ENCODE measurements around the gene NDUFS1.
"Not testable (repeated sequence)": the region's sequence is repeated elsewhere in the genome, so short reads cannot be mapped to it uniquely, and the experiment has no call there.

NDUFS1 gene

DNA sequence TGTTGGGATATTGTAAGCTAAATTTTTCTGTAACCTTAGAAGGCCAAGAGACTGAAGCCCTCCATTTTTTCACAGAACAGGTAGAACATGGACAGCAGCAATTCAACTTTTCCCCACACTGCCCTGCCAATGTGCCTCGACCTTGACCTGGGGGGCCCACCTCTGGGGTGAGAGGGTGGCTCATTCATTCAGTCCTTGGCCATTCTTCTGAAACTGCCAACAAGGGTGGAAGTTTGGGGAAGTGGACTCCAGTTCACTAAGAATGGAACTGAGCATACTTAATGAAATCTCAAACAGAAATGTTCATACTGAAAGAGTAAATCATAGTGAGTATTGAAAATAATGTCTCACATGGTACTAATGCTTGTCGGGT, 1.5 kb upstream of the NDUFS1 start:
- no peaks in the 10 kb centered on the region for H3K9me3 ChIP-seq (ENCODE audit: control insufficient read depth, low read length)
- no peaks in the 10 kb centered on the region for H3K27me3 ChIP-seq (replicated peaks; ENCODE audit: control insufficient read depth, insufficient read depth, low read length)
- peak overlapping the region; percentile 98 for H3K9ac ChIP-seq (ENCODE audit: low read length)
- H3K36me3 ChIP-seq (ENCODE audit: control insufficient read depth, insufficient read depth, low read length, severe bottlenecking), result peaks cover 36% of the 10 kb centered on the region
- DNase-seq (ENCODE audit: low read depth), result peak; percentile 6
- H3K4me3 ChIP-seq (ENCODE audit: low read length), result peak overlapping the region; percentile 99
- peaks cover 32% of the 10 kb centered on the region for H3K4me1 ChIP-seq (ENCODE audit: control insufficient read depth, insufficient read depth, low read length)

DNA sequence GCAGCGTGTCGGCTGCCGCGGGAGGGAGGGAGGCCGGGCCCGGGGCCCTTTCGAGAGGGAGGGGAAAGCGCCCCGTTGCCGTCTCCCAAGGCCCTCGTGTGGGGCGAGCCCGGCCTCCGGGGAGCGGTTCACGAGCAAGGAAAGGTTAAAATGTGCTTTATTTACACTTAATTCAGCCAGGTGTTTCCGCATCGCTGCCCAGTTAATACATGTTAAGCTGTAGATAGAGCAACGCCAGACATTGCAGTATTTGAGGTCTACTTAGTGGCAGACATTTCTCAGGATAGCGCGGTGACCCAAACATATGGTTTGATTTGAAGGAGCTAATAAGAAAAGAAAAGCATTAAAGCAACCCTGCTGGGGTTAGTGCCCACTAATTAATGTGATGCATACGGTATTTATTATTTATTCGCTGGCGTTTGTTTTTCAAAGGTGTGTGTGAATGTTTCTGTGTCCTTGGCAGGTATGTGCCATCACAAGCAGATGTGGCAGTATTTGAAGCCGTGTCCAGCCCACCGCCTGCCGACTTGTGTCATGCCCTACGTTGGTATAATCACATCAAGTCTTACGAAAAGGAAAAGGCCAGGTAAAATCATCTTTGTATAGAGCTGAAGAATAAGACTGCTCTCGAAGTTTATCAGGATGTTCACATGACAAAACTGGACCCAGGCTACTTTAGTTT, 1.0 kb upstream of the NDUFS1 start:
- DNase-seq (ENCODE audit: low read depth), result peak; percentile 78
- Histone ChIP-seq H3K4me1 (ENCODE audit: control insufficient read depth, insufficient read depth, low read length) (peaks cover 32% of the 10 kb centered on the region), H3K36me3 (ENCODE audit: control insufficient read depth, insufficient read depth, low read length, severe bottlenecking) (peaks cover 36% of the 10 kb centered on the region), H3K9me3 (ENCODE audit: control insufficient read depth, low read length) (no peaks in the 10 kb centered on the region), H3K9ac (ENCODE audit: low read length) (peak overlapping the region; percentile 98), H3K4me3 (ENCODE audit: low read length) (peak overlapping the region; percentile 99), H3K27me3 (replicated peaks; ENCODE audit: control insufficient read depth, insufficient read depth, low read length) (no peaks in the 10 kb centered on the region)

DNA sequence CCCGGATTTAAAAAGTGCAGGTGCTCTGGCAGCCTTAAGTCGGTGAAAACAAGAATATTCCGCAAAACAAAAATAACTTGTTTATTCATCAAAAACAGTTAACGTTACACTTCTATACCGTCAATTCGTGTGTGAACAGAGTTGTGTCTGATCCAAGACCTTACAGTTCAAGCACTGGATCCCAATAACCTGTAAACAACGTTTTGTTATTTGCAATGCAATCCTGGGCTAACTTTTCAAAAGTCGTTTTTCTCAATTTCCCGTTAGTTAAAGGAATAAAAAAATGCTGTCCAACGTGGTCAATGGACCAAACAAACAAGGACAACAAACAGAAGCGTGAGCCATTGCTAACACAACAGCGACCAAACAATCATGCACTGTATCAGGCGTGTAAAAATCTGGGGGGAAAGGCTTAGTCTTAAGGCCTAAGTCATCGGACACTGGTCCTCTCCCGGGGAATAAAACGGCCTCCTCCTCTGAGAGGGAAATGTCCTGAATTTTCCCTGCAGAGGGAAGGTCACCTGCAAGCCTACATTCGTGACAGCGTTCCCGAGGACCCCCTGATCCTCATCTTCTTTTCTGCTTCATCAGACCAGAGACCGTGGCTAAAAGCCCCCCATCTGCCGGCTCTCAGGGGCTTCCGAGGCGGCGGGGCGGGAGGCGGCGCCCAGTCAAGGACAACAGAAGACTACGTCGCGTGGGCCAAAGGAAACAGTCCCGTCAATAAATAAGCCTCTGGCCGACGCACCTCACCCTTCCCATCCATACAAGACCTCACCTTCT, 490 bp downstream of the NDUFS1 start:
- no peaks in the 10 kb centered on the region for H3K9me3 ChIP-seq (ENCODE audit: control insufficient read depth, low read length)
- H3K27me3 ChIP-seq (replicated peaks; ENCODE audit: control insufficient read depth, insufficient read depth, low read length), result no peaks in the 10 kb centered on the region
- peak overlapping the region; percentile 98 for H3K9ac ChIP-seq (ENCODE audit: low read length)
- peak; percentile 62 for DNase-seq (ENCODE audit: low read depth)
- H3K4me3 ChIP-seq (ENCODE audit: low read length), result peak overlapping the region; percentile 99
- peaks cover 41% of the 10 kb centered on the region for H3K4me1 ChIP-seq (ENCODE audit: control insufficient read depth, insufficient read depth, low read length)
- peaks cover 30% of the 10 kb centered on the region for H3K36me3 ChIP-seq (ENCODE audit: control insufficient read depth, insufficient read depth, low read length, severe bottlenecking)

- peaks cover 13% of the 10 kb centered on the region for H3K36me3 ChIP-seq (ENCODE audit: control insufficient read depth, insufficient read depth, low read length, severe bottlenecking)
- DNase-seq (ENCODE audit: low read depth); H3K27me3 ChIP-seq (replicated peaks; ENCODE audit: control insufficient read depth, insufficient read depth, low read length); H3K9ac ChIP-seq (ENCODE audit: low read length); H3K9me3 ChIP-seq (ENCODE audit: control insufficient read depth, low read length): not testable (repeated sequence)
- H3K4me3 ChIP-seq (ENCODE audit: low read length), result peak overlapping the region; percentile 99
- H3K4me1 ChIP-seq (ENCODE audit: control insufficient read depth, insufficient read depth, low read length), result peaks cover 34% of the 10 kb centered on the region
Observed at GRCh38 chr2:206157014-206157413, 2.2 kb downstream of the NDUFS1 start.

GRCh38 chr2:206154197-206154596, 5.0 kb downstream of the NDUFS1 start:
- peak; percentile 18 for DNase-seq (ENCODE audit: low read depth)

GRCh38 chr2:206150631-206151030, 8.6 kb downstream of the NDUFS1 start:
- DNase-seq (ENCODE audit: low read depth), result no peak
- H3K27me3 ChIP-seq (replicated peaks; ENCODE audit: control insufficient read depth, insufficient read depth, low read length), result no peaks in the 10 kb centered on the region
- H3K4me3 ChIP-seq (ENCODE audit: low read length), result no peak overlapping the region
- H3K36me3 ChIP-seq (ENCODE audit: control insufficient read depth, insufficient read depth, low read length, severe bottlenecking), result peaks cover 61% of the 10 kb centered on the region
- H3K9ac ChIP-seq (ENCODE audit: low read length), result no peak overlapping the region
- no peaks in the 10 kb centered on the region for H3K9me3 ChIP-seq (ENCODE audit: control insufficient read depth, low read length)
- H3K4me1 ChIP-seq (ENCODE audit: control insufficient read depth, insufficient read depth, low read length), result peaks cover 9% of the 10 kb centered on the region

More at GRCh38 chr2:206154197-206154596, 5.0 kb downstream of the NDUFS1 start:
- H3K9ac ChIP-seq (ENCODE audit: low read length), result no peak overlapping the region
- H3K4me1 ChIP-seq (ENCODE audit: control insufficient read depth, insufficient read depth, low read length), result peaks cover 17% of the 10 kb centered on the region
- peaks cover 25% of the 10 kb centered on the region for H3K36me3 ChIP-seq (ENCODE audit: control insufficient read depth, insufficient read depth, low read length, severe bottlenecking)
- H3K4me3 ChIP-seq (ENCODE audit: low read length), result no peak overlapping the region
- no peaks in the 10 kb centered on the region for H3K27me3 ChIP-seq (replicated peaks; ENCODE audit: control insufficient read depth, insufficient read depth, low read length)
- no peaks in the 10 kb centered on the region for H3K9me3 ChIP-seq (ENCODE audit: control insufficient read depth, low read length)

DNA sequence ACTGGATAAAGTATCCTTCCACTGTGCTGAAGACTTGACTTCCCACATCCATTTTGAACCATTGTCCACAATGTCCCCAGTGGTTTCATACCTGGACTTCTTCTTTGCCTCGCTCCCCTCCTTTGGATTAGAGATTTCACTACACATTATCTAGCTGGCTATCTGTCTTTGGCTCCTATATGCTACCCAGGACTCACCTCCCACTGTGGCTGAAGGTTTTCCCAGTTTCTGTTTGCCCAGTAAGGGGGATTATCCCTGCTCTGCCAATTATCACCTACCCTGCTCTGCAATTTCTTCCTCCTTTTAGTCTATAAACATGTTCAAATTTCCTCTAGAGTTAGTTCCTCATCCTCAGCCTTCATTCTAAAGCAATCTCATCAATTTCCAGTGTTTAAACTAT, 9.1 kb downstream of the NDUFS1 start:
- Histone ChIP-seq H3K9ac (ENCODE audit: low read length) (no peak overlapping the region), H3K27me3 (replicated peaks; ENCODE audit: control insufficient read depth, insufficient read depth, low read length) (no peaks in the 10 kb centered on the region), H3K4me3 (ENCODE audit: low read length) (no peak overlapping the region), H3K36me3 (ENCODE audit: control insufficient read depth, insufficient read depth, low read length, severe bottlenecking) (peaks cover 65% of the 10 kb centered on the region), H3K9me3 (ENCODE audit: control insufficient read depth, low read length) (no peaks in the 10 kb centered on the region), H3K4me1 (ENCODE audit: control insufficient read depth, insufficient read depth, low read length) (peaks cover 9% of the 10 kb centered on the region)
- no peak for DNase-seq (ENCODE audit: low read depth)

- Histone ChIP-seq H3K4me1 (ENCODE audit: control insufficient read depth, insufficient read depth, low read length) (peaks cover 7% of the 10 kb centered on the region), H3K27me3 (replicated peaks; ENCODE audit: control insufficient read depth, insufficient read depth, low read length) (no peaks in the 10 kb centered on the region), H3K36me3 (ENCODE audit: control insufficient read depth, insufficient read depth, low read length, severe bottlenecking) (peaks cover 74% of the 10 kb centered on the region), H3K4me3 (ENCODE audit: low read length) (no peak overlapping the region), H3K9me3 (ENCODE audit: control insufficient read depth, low read length) (no peaks in the 10 kb centered on the region), H3K9ac (ENCODE audit: low read length) (no peak overlapping the region)
- no peak for DNase-seq (ENCODE audit: low read depth)
Observed at GRCh38 chr2:206149330-206149729, 9.9 kb downstream of the NDUFS1 start.

DNA sequence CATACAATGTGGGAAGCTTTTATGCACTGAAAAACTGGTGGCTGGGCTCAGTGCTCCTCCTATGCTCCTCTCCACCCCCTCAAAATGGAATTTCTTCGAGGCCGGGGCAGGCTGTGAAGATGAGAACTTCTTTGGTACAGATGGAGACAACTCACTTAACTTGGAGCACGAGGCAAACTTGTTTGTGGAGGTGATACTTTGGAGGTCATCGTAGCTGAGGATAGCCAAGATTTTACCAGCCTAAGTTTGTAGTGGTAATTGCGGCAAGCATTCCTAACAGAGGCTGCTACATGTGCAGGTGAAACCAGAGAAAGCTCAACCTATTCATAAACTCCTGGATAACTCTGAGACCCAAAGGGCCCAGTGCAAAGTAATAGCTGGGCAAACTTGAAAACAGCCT, 13.6 kb downstream of the NDUFS1 start:
- H3K27me3 ChIP-seq (replicated peaks; ENCODE audit: control insufficient read depth, insufficient read depth, low read length), result no peaks in the 10 kb centered on the region
- no peak overlapping the region for H3K9ac ChIP-seq (ENCODE audit: low read length)
- H3K9me3 ChIP-seq (ENCODE audit: control insufficient read depth, low read length), result no peaks in the 10 kb centered on the region
- H3K4me1 ChIP-seq (ENCODE audit: control insufficient read depth, insufficient read depth, low read length), result no peaks in the 10 kb centered on the region
- no peak for DNase-seq (ENCODE audit: low read depth)
- H3K4me3 ChIP-seq (ENCODE audit: low read length), result no peak overlapping the region
- H3K36me3 ChIP-seq (ENCODE audit: control insufficient read depth, insufficient read depth, low read length, severe bottlenecking), result peaks cover 95% of the 10 kb centered on the region

- H3K4me3 ChIP-seq (ENCODE audit: low read length), result no peak overlapping the region
- no peak overlapping the region for H3K9ac ChIP-seq (ENCODE audit: low read length)
- no peaks in the 10 kb centered on the region for H3K9me3 ChIP-seq (ENCODE audit: control insufficient read depth, low read length)
- no peaks in the 10 kb centered on the region for H3K27me3 ChIP-seq (replicated peaks; ENCODE audit: control insufficient read depth, insufficient read depth, low read length)
- no peaks in the 10 kb centered on the region for H3K4me1 ChIP-seq (ENCODE audit: control insufficient read depth, insufficient read depth, low read length)
- peaks cover 95% of the 10 kb centered on the region for H3K36me3 ChIP-seq (ENCODE audit: control insufficient read depth, insufficient read depth, low read length, severe bottlenecking)
- no peak for DNase-seq (ENCODE audit: low read depth)
Observed at GRCh38 chr2:206144383-206144782, 14.9 kb downstream of the NDUFS1 start.

- no peak overlapping the region for H3K9ac ChIP-seq (ENCODE audit: low read length)
- no peak overlapping the region for H3K4me3 ChIP-seq (ENCODE audit: low read length)
- H3K9me3 ChIP-seq (ENCODE audit: control insufficient read depth, low read length), result no peaks in the 10 kb centered on the region
- no peaks in the 10 kb centered on the region for H3K4me1 ChIP-seq (ENCODE audit: control insufficient read depth, insufficient read depth, low read length)
- DNase-seq (ENCODE audit: low read depth), result no peak
- peaks cover 91% of the 10 kb centered on the region for H3K36me3 ChIP-seq (ENCODE audit: control insufficient read depth, insufficient read depth, low read length, severe bottlenecking)
- H3K27me3 ChIP-seq (replicated peaks; ENCODE audit: control insufficient read depth, insufficient read depth, low read length), result no peaks in the 10 kb centered on the region
Observed at GRCh38 chr2:206143451-206143850, 15.8 kb downstream of the NDUFS1 start.

All from adipocyte (in vitro differentiated cells).